Neural progenitor cell (in vitro differentiated cells): ENCODE results near the gene PLCB1.

ENCODE experiments used
- CTCF ChIP-seq: fragments of 200-600 bp; sonication (generic); IDR thresholded peaks from 2 replicates; pipeline ENCODE4 v1.5.1; 2017; ENCODE audit warnings: antibody characterized with exemption, mild to moderate bottlenecking
- EZH2 ChIP-seq: fragments of 200-600 bp; sonication (generic); IDR thresholded peaks from 2 replicates; pipeline ENCODE4 v1.6.1; 2017; ENCODE audit warnings: antibody characterized with exemption, mild to moderate bottlenecking, moderate library complexity
- EZH2phosphoT487 ChIP-seq: fragments of 200-600 bp; sonication (generic); IDR thresholded peaks from 2 replicates; pipeline ENCODE4 v1.6.1; 2017; ENCODE audit warnings: antibody characterized with exemption

DNA sequence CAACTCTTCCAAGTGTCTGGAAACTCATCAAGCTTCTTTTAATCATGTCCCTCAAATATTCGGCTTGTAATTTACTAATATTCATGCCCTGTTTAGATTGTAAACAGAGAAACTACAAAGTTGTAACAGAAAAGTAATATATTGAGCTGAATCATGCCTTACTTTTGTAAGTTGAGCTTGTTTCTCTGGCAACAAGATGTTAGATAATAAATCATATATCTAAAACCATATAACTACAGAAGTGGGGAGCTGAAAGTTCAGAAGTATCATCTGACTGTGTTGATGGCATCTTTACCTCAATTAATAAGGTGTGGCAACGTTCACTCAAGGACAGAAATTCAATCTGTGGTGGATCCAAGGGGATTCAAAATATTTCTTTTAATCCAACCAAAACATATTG lies 263.9 kb downstream of the PLCB1 start:
- no peak for TF ChIP-seq CTCF
- TF ChIP-seq EZH2phosphoT487, result no peak
- no peak for TF ChIP-seq EZH2
